Pancreas (tissue), 10 donors: ENCODE results near the gene DDC. TPM values are rescaled to one million over a fixed set of nuclear protein-coding genes. Genes with fewer than 3 reads are reported as not detected.

Experiments
- ATAC-seq, 4 donors: fragments of 200-7000 bp; cut with Tn5 transposase; one replicate each; pipeline versions ENCODE4 v1.8.0 to v1.9.1; 2020; ENCODE audit warnings: mild to moderate bottlenecking in 4 of 4, moderate library complexity in 4 of 4
- DNase-seq, 6 donors: peaks; one replicate each; pipeline ENCODE4 v3.0.0-alpha.2; 2020
- FAIRE-seq: peaks from 2 replicates; lab custom pipeline; 2012; peaks lifted over from hg19 to GRCh38; lab: Jason Lieb, UNC
- H3K27ac ChIP-seq, 4 donors: fragments of 200-600 bp; sonication (generic); 1 replicate in 3 of 4; 2 replicates in 1 of 4; pipeline versions ENCODE4 v1.5.0 to v1.8.0; 2020
- H3K27me3 ChIP-seq, 4 donors: fragments of 200-600 bp; one replicate each; pipeline ENCODE4 v1.8.0; 2021
- H3K36me3 ChIP-seq, 3 donors: fragments of 200-600 bp; sonication (generic) in 1 of 3; one replicate each; pipeline versions ENCODE4 v1.5.0 to v1.8.0; 2020 to 2021
- H3K4me1 ChIP-seq, 3 donors: fragments of 200-600 bp; one replicate each; pipeline ENCODE4 v1.8.0; 2021
- H3K4me3 ChIP-seq, 4 donors: fragments of 200-600 bp; sonication (generic) in 2 of 4; one replicate each; pipeline versions ENCODE4 v1.5.0 to v1.8.0; 2020 to 2021
- H3K9me3 ChIP-seq, 4 donors: fragments of 200-600 bp; one replicate each; pipeline ENCODE4 v1.8.0; 2021
- CTCF ChIP-seq, 4 donors: fragments of 200-600 bp; sonication (generic) in 3 of 4; IDR thresholded peaks; one replicate each; pipeline versions ENCODE4 v1.5.0 to v1.8.0; 2021; ENCODE audit warnings: antibody characterized with exemption in 4 of 4
- WGBS, 2 donors: extraction: QIAGEN DNeasy Blood & Tissue Kit; methylation state at CpG; one replicate each; pipeline ENCODE4 v1.1.7; 2013; 5-methylcytosine and 5-hydroxymethylcytosine counted together
- intact Hi-C, 3 donors: fragments of 100-400 bp; cut with DNase I; formaldehyde crosslinking; loops; one replicate each; pipeline versions ENCODE4 v1.11.1 to v1.14.2; 2022
- polyA plus RNA-seq, 2 donors: library from polyadenylated mRNA; stranded (reverse); fragments of 200-250 nt; gene quantifications; one replicate each; pipeline ENCODE4 v1.2.3, GENCODE V29; 2013
- total RNA-seq, 6 donors: library from RNA; stranded (reverse); fragmentation: NEBNext Ultra II Directional in 4 of 6; extraction: Animal tissue kit (Norgen Biotek cat#: 25700) in 4 of 6; gene quantifications; one replicate each; pipeline versions ENCODE4 v1.2.1 to v1.2.4, GENCODE V29; 2021 to 2023
- donor health status: healthy with polysubstance abuse.
- donor health status: DM: no; HTN: no; CAD: no; lungs with moderate emphysema.
- donor health status: DM: no; HTN: no; CAD: no.
- donor health status: control.
- donor health status: control.
- donor health status: Bipolar disorder and iron deficiency.
- donor health status: DM: yes; HTN: yes; CAD: no.
- donor health status: DM: no; HTN: no; CAD: no.
- donor health status: DM: no; HTN: no; CAD: no.
- donor health status: DM: yes; HTN: yes; CAD: no.

Gene DDC
- total RNA-seq, result 10 to 100 TPM in 3 of 6 donors, 1 to 10 TPM in 3; 2.7 to 18.1 (median 12.0) TPM
- 10 to 100 TPM in 1 of 2 donors, 1 to 10 TPM in 1; 6.2 to 25.2 TPM for polyA plus RNA-seq

GRCh38 chr7:50564640-50565558 lies at the start of gene DDC:
Gene DDC (minus strand): TSS chr7:50565405. CDS start chr7:50544085, 21,320 bp downstream.
- ATAC-seq (peak; percentile 78 to 88 (median 82)), DNase-seq (peak in 2 of 6 donors; percentile 29 to 44), FAIRE-seq (no peak)
- Histone ChIP-seq H3K4me1 (peaks cover 7 to 19% (median 9%) of the 10 kb centered on the region in 3 donors), H3K27ac (peak within 1 kb of the TSS in 3 of 4 donors; percentile 15 to 60 (median 36)), H3K9me3 (no peaks in the 10 kb centered on the region), H3K4me3 (peak within 1 kb of the TSS in 3 of 4 donors; percentile 12 to 17 (median 15)), H3K36me3 (no peaks in the 10 kb centered on the region), H3K27me3 (no peaks in the 10 kb centered on the region)
- WGBS, 2 donors, result 24 to 25% methylated on average over 8 of the region's 8 CpGs
- TF ChIP-seq CTCF (IDR thresholded peaks at IDR 0.05), result no peak
- intact Hi-C loops, result no loop called here

GRCh38 chr7:50613473-50613872 lies 48.3 kb upstream of the DDC start:
- Histone ChIP-seq H3K27me3 (no peaks in the 10 kb centered on the region), H3K4me1 (peaks cover 17 to 26% (median 26%) of the 10 kb centered on the region in 3 donors), H3K9me3 (no peaks in the 10 kb centered on the region), H3K27ac (no peak overlapping the region), H3K36me3 (peaks cover 8 to 46% (median 42%) of the 10 kb centered on the region in 3 donors), H3K4me3 (no peak overlapping the region)
- WGBS, 2 donors, result 84 to 92% methylated on average over 8 of the region's 8 CpGs
- intact Hi-C loops, result loop anchor here in 1 of 3 donors (10.0 kb wide), 1 partner anchor 541 kb away; no protein-coding TSS in a partner anchor
- FAIRE-seq (no peak), DNase-seq (no peak), ATAC-seq (no peak)
- TF ChIP-seq CTCF (IDR thresholded peaks at IDR 0.05), result no peak

- ATAC-seq (no peak), FAIRE-seq (no peak), DNase-seq (no peak)
- Histone ChIP-seq H3K9me3 (no peaks in the 10 kb centered on the region), H3K4me3 (no peak overlapping the region), H3K4me1 (peaks cover 17 to 21% (median 20%) of the 10 kb centered on the region in 3 donors), H3K27ac (no peak overlapping the region), H3K27me3 (no peaks in the 10 kb centered on the region), H3K36me3 (peaks cover 8 to 48% (median 42%) of the 10 kb centered on the region in 3 donors)
- intact Hi-C loops, result loop anchor here in 1 of 3 donors (10.0 kb wide), 1 partner anchor 542 kb away; no protein-coding TSS in a partner anchor
- WGBS, 2 donors, result 90 to 91% methylated on average over 5 of the region's 5 CpGs
- no peak for TF ChIP-seq CTCF (IDR thresholded peaks at IDR 0.05)
Observed at GRCh38 chr7:50612704-50613103, 47.5 kb upstream of the DDC start.

- DNase-seq, result no peak
- peaks cover 12 to 68% (median 53%) of the 10 kb centered on the region in 3 donors for H3K36me3 ChIP-seq
- H3K27me3 ChIP-seq, result no peaks in the 10 kb centered on the region
- H3K9me3 ChIP-seq, result no peaks in the 10 kb centered on the region
- TF ChIP-seq CTCF (IDR thresholded peaks at IDR 0.05), result no peak
- ATAC-seq, result no peak
- 67 to 73% methylated on average over 6 of the region's 6 CpGs for WGBS, 2 donors
- H3K4me3 ChIP-seq, result no peak overlapping the region
- H3K27ac ChIP-seq, result no peak overlapping the region
- intact Hi-C loops, result loop anchor here in 1 of 3 donors (10.0 kb wide), 1 partner anchor 544 kb away; no protein-coding TSS in a partner anchor
- H3K4me1 ChIP-seq, result peaks cover 5 to 16% (median 13%) of the 10 kb centered on the region in 3 donors
- no peak for FAIRE-seq
Observed at GRCh38 chr7:50610521-50611277, 45.5 kb upstream of the DDC start.
